HEK293T (cell line): Measurements from ENCODE around the gene C2CD2.

Source experiments
- CTCF ChIA-PET: fragments of 350-600 bp; formaldehyde crosslinking; extraction: SDS; loops from one replicate; lab custom pipeline; 2021; ENCODE audit warnings: antibody characterized with exemption, inconsistent platforms; lab: Yijun Ruan, JAX
- POLR2A ChIA-PET: fragments of 350-600 bp; formaldehyde crosslinking; extraction: SDS; loops from one replicate; lab custom pipeline; 2020; ENCODE audit warnings: antibody characterized with exemption, inconsistent platforms; lab: Yijun Ruan, JAX
- DNase-seq: peaks from one replicate; pipeline ENCODE4 v3.0.0; 2012; ENCODE audit warnings: mixed read lengths; ENCODE audit errors: extremely low spot score
- ARNT ChIP-seq: fragments of 450-650 bp; IDR thresholded peaks from 2 replicates; pipeline ENCODE4 v1.6.1; 2017; ENCODE audit warnings: mild to moderate bottlenecking
- BHLHE40 ChIP-seq: fragments of 450-650 bp; IDR thresholded peaks from 2 replicates; pipeline ENCODE4 v1.6.1; 2016; ENCODE audit warnings: mild to moderate bottlenecking, moderate library complexity, borderline replicate concordance
- CTBP1 ChIP-seq: fragments of 450-650 bp; IDR thresholded peaks from 2 replicates; pipeline ENCODE4 v1.6.1; 2016; ENCODE audit warnings: borderline replicate concordance
- ELF4 ChIP-seq: fragments of 450-650 bp; IDR thresholded peaks from 2 replicates; pipeline ENCODE4 v1.6.1; 2017; ENCODE audit warnings: antibody characterized with exemption
- FOXA1 ChIP-seq: fragments of 450-650 bp; IDR thresholded peaks from 2 replicates; pipeline ENCODE4 v1.6.1; 2016; ENCODE audit warnings: mild to moderate bottlenecking
- FOXK2 ChIP-seq: fragments of 450-650 bp; IDR thresholded peaks from 2 replicates; pipeline ENCODE4 v1.6.1; 2016; ENCODE audit warnings: mild to moderate bottlenecking
- FOXM1 ChIP-seq: fragments of 450-650 bp; IDR thresholded peaks from 2 replicates; pipeline ENCODE4 v1.6.1; 2017; ENCODE audit warnings: mild to moderate bottlenecking, borderline replicate concordance
- HDGF ChIP-seq: fragments of 450-650 bp; IDR thresholded peaks from 2 replicates; pipeline ENCODE4 v1.6.1; 2017; ENCODE audit warnings: antibody characterized with exemption, borderline replicate concordance
- L3MBTL2 ChIP-seq: fragments of 450-650 bp; conservative IDR thresholded peaks from 2 replicates; pipeline ENCODE4 v1.6.1; 2016; ENCODE audit warnings: mild to moderate bottlenecking
- LEF1 ChIP-seq: fragments of 450-650 bp; IDR thresholded peaks from 2 replicates; pipeline ENCODE4 v1.6.1; 2017; ENCODE audit warnings: mild to moderate bottlenecking, borderline replicate concordance
- NFRKB ChIP-seq: fragments of 450-650 bp; IDR thresholded peaks from 2 replicates; pipeline ENCODE4 v1.6.1; 2016; ENCODE audit warnings: mild to moderate bottlenecking, moderate library complexity
- PKNOX1 ChIP-seq: fragments of 450-650 bp; IDR thresholded peaks from 2 replicates; pipeline ENCODE4 v1.6.1; 2016
- SP1 ChIP-seq: fragments of 450-650 bp; IDR thresholded peaks from 2 replicates; pipeline ENCODE4 v1.6.1; 2017
- SUZ12 ChIP-seq: fragments of 450-650 bp; IDR thresholded peaks from 2 replicates; pipeline ENCODE4 v1.6.1; 2016; ENCODE audit warnings: mild to moderate bottlenecking
- TARDBP ChIP-seq: fragments of 450-650 bp; IDR thresholded peaks from 2 replicates; pipeline ENCODE4 v1.6.1; 2016
- ZNF384 ChIP-seq: fragments of 450-650 bp; IDR thresholded peaks from 2 replicates; pipeline ENCODE4 v1.6.1; 2016

Gene C2CD2

DNA sequence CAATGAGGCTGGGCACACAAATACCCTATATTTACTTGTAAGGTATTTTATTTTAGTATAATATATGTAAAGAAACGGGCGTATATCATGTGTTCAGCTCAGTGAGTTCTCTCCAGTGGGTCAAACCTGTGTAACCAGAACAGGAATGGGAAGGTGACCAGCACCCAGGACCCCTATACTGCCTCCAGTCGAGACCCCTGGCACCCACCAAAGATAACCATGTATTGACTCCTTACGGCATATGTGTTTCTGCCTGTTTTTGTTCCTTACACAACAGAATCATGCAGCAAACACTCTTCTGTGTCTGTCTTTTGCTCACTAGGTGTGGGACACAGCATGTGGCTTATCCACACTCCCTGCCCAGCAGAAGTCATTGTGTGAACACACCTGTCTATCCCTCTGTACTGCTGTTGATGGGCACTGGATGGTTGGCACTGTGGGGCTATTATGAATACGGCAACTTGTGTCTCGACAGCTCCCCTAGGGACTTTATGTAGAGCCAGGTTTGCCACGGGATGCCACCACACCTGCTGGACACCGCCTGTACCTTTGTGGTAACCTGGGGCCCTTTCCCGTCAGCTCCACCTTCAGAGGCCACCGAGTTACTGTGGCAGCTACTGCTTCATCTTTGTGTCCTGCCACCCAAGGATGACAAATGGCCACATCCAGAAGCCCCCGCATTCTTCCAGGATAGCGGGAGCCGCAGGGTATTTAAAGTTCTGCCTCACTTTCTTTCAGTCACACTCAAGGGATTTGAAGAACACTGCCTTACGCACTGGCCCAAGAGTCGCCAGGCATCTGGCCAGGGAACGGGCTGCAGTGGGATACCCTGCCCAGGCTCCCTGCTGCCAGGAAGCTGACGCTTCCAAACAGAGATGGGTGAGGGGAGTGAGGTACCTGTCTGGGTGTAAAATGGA, 23.5 kb upstream of the C2CD2 start:
- TF ChIP-seq ARNT (no peak), HDGF (no peak), SUZ12 (no peak), FOXA1 (no peak), FOXM1 (no peak), CTBP1 (no peak), BHLHE40 (no peak)
- ChIA-PET POLR2A (no interaction called here), CTCF (no interaction called here)
- DNase-seq, result no peak

DNA sequence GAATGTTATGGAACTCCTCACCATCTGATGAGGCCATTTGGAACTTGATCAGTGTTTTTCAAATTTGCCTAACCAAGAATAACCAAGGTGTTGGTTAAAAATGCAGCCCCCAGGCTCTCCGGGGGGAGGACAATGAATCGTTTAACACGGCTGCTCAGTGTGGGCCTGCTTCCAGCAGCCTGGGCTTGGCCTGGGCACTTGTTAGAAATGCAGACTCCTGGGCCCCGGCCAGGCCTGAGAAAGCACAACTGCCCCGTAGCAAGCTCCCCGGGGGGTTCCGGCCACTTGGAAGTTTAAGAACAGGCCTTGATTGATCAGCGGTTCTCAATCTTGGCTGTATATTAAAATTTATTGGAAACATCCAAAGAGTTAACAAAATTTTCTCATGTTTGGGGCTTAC, 22.8 kb upstream of the C2CD2 start:
- ChIA-PET CTCF (no interaction called here), POLR2A (no interaction called here)
- DNase-seq, result no peak

DNA sequence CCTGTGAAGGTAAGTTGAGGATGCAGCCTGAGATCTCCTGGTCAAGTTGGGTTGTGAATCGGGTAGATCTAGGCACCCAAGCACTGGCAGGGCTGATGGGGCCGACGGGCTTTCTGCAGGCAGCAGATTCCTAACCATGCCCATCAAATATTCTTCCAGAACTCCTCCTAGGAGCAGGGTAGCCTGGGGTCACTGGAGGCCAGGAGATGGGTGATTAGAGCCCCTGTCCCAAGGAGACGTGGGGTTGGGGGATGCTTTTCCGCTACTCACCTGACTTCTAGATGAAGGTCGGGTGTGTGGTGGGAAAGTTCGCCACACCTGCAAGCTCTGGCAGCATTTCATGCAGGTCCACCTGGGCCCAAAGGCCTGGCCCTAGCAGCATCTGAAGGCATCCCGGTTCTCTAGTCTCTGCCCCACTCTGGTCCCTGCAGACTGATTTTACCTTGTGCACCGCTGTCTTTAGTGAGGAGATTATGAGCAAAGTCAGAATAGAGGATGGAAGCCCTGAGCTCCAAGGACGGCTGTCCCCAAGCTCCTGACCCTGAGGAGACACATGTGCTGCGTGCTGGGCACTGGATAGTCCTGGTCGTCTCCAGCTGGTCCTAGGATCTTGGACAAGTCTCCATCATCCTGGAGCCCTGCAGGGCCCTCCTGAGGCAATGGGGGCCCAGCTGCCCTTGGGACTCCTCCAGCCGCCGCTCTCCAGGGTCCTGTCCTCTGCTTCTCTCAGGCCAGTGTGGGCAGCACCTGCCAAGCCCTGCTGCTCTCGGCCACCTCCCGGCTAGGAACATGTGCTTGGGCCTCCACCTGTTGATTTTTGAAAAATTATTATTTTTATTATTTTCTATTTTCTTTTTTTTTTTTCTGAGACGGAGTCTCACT, 21.8 kb upstream of the C2CD2 start:
- no peak for TF ChIP-seq ZNF384
- no peak for TF ChIP-seq NFRKB
- no peak for TF ChIP-seq HDGF
- TF ChIP-seq PKNOX1, result no peak
- TF ChIP-seq ARNT, result no peak
- no peak for TF ChIP-seq BHLHE40
- no peak for TF ChIP-seq L3MBTL2
- ChIA-PET CTCF (no interaction called here), POLR2A (interaction anchor here (1.0 kb wide), 1 partner anchor 105 kb away, joined by 3 read pairs; no protein-coding TSS in a partner anchor)
- DNase-seq, result no peak

More for the DNA sequence above, 22.8 kb upstream of the C2CD2 start:
- TF ChIP-seq SUZ12, result no peak
- no peak for TF ChIP-seq FOXA1
- no peak for TF ChIP-seq PKNOX1
- TF ChIP-seq FOXM1, result no peak
- TF ChIP-seq L3MBTL2, result no peak
- no peak for TF ChIP-seq LEF1
- TF ChIP-seq BHLHE40, result no peak
- no peak for TF ChIP-seq SP1
- TF ChIP-seq ZNF384, result no peak
- no peak for TF ChIP-seq HDGF
- no peak for TF ChIP-seq ARNT
- TF ChIP-seq CTBP1, result no peak
- TF ChIP-seq TARDBP, result no peak
- TF ChIP-seq ELF4, result no peak

DNA sequence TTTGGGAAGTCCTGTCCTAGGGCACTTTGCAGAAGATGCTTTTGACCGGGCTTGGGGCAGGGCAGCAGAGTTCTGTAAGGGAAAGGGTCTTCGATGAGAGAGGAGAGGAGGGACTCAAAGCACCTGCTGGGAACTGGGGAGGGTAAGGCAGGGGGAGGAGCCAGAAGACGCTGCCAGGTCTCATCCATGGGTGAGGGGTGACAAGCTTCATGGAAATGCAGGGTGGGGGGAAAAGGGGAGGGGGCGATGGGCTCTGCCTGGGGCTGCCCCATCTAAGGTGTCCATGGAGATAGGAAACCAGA, 20.9 kb upstream of the C2CD2 start:
- POLR2A ChIA-PET, result no interaction called here
- CTCF ChIA-PET, result no interaction called here
- DNase-seq, result no peak
- TF ChIP-seq NFRKB (no peak), L3MBTL2 (no peak), FOXK2 (no peak), SP1 (no peak), LEF1 (no peak), SUZ12 (no peak), TARDBP (no peak), FOXM1 (no peak), CTBP1 (no peak), FOXA1 (no peak), ARNT (no peak)

DNA sequence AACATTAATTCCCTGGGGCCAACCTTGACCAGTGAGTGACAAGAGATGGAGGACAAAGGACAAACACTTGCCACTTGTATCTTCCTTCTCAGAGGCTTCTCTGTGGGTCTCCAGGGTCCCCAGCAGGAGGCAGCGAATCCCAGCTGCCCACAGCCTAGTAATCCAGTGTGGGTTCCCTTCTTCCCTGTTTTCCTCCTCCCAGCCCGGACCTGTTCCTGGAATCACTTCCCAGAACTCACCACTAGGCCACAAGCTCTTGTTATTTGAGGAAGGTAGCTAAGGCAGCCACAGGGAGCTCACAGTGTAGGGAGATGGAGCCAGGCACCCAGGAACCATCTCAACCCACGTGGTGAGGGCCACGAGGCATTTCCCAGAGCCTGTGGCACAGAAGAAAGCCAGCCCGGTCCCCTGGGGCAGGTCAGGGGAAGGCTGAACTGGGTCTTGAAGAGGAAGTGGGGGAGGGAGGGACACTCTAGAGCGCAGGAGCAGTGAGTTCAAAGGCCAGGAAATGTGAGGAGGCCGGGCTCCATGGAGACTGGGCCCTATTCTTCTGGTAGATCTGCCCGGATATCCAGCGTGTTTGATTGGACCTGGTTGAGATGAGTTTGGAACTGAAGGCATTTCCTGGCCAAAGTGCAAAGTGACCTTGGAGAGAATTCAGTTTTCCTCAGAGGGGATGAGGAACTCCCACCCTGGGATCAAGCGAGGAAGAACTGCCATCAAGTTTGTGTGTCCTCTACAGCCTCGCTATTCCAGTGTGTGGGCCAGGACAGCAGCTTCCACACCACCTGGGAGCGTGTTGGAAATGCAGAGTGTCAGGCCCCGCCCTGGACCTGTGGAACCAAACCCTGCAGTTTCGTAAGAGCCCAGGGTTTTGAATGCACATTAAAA, 20.3 kb upstream of the C2CD2 start:
- ChIA-PET POLR2A (no interaction called here), CTCF (interaction anchor here (0.6 to 1.0 kb wide), 3 partner anchors 13 to 142 kb away, joined by 3 read pairs; no protein-coding TSS in a partner anchor)
- no peak for TF ChIP-seq TARDBP
- TF ChIP-seq SUZ12, result no peak
- TF ChIP-seq NFRKB, result no peak
- TF ChIP-seq LEF1, result no peak
- TF ChIP-seq L3MBTL2, result no peak
- no peak for TF ChIP-seq ZNF384
- TF ChIP-seq BHLHE40, result no peak
- TF ChIP-seq HDGF, result no peak
- DNase-seq, result peak; percentile 41

- POLR2A ChIA-PET, result no interaction called here
Measured at GRCh38 chr21:41973427-41973831, 19.6 kb upstream of the C2CD2 start.

More at GRCh38 chr21:41973427-41973831, 19.6 kb upstream of the C2CD2 start:
- no peak for DNase-seq
- TF ChIP-seq BHLHE40, result no peak
- no peak for TF ChIP-seq CTBP1
- no peak for TF ChIP-seq LEF1
- TF ChIP-seq ARNT, result no peak
- TF ChIP-seq TARDBP, result no peak
- no peak for TF ChIP-seq PKNOX1
- TF ChIP-seq FOXM1, result no peak
- no peak for TF ChIP-seq HDGF
- no peak for TF ChIP-seq SUZ12
- TF ChIP-seq NFRKB, result no peak
- CTCF ChIA-PET, result interaction anchor here (0.7 to 1.0 kb wide), 3 partner anchors 13 to 142 kb away, joined by 3 read pairs; no protein-coding TSS in a partner anchor
